ENCODE measurements around the gene SOWAHB. TPM values are rescaled to one million over a fixed set of nuclear protein-coding genes. Genes with fewer than 3 reads are reported as not detected.
"Not testable (repeated sequence)": the region's sequence is repeated elsewhere in the genome, so short reads cannot be mapped to it uniquely, and the experiment has no call there.

Gene SOWAHB
- total RNA-seq, 2 donors from 2014 or later = 4.2 to 5.6 TPM

GRCh38 chr4:76879731-76880364 lies 18.1 kb downstream of the SOWAHB start:
- no peak for ATAC-seq
- Histone ChIP-seq H3K4me1 (no peaks in the 10 kb centered on the region), H3K4me3 (no peak overlapping the region), H3K27ac (no peak overlapping the region), H3K9me3 (no peaks in the 10 kb centered on the region), H3K27me3 (no peaks in the 10 kb centered on the region), H3K36me3 (replicated peaks in 1 of 2; ENCODE audit: insufficient read depth in 1 of 2, low read depth in 2 of 2) (no peaks in the 10 kb centered on the region)
- WGBS, 2 donors = 86 to 98% methylated on average over 3 of the region's 3 CpGs
- no peak for TF ChIP-seq POLR2A (IDR thresholded peaks at IDR 0.05)
- TF ChIP-seq, protein P1, sequence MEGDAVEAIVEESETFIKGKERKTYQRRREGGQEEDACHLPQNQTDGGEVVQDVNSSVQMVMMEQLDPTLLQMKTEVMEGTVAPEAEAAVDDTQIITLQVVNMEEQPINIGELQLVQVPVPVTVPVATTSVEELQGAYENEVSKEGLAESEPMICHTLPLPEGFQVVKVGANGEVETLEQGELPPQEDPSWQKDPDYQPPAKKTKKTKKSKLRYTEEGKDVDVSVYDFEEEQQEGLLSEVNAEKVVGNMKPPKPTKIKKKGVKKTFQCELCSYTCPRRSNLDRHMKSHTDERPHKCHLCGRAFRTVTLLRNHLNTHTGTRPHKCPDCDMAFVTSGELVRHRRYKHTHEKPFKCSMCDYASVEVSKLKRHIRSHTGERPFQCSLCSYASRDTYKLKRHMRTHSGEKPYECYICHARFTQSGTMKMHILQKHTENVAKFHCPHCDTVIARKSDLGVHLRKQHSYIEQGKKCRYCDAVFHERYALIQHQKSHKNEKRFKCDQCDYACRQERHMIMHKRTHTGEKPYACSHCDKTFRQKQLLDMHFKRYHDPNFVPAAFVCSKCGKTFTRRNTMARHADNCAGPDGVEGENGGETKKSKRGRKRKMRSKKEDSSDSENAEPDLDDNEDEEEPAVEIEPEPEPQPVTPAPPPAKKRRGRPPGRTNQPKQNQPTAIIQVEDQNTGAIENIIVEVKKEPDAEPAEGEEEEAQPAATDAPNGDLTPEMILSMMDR (IDR thresholded peaks at IDR 0.05) = no peak
- no peak for DNase-seq
- intact Hi-C loops (cut with DNase I) = no loop called here

DNA sequence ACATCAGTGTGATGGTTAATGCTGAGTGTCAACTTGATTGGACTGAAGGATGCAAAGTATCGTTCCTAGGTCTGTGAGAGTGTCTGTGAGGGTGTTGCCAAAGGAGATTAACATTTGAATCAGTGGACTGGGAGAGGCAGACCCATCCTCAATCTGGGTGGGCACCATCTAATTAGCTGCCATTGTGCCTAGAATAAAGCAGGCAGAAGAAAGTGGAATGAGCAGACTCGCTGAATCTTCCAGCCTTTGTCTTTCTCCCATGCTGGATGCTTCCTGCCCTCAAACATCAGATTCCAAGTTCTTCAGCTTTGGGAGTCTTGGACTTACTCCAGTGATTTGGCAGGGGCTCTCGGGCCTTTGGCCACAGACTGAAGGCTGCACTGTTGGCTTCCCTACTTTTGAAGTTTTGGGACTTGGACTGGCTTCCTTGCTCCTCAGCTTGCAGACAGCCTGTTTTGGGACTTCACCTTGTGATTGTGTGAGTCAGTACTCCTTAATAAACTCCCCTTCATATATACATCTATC lies 19.2 kb downstream of the SOWAHB start:
- intact Hi-C loops (cut with DNase I); DNase-seq; H3K4me3 ChIP-seq; ATAC-seq; H3K4me1 ChIP-seq; H3K27me3 ChIP-seq; H3K36me3 ChIP-seq (replicated peaks in 1 of 2; ENCODE audit: insufficient read depth in 1 of 2, low read depth in 2 of 2); H3K27ac ChIP-seq; H3K9me3 ChIP-seq: not testable (repeated sequence)
- 75 to 76% methylated on average over 3 of the region's 3 CpGs for WGBS, 2 donors

DNA sequence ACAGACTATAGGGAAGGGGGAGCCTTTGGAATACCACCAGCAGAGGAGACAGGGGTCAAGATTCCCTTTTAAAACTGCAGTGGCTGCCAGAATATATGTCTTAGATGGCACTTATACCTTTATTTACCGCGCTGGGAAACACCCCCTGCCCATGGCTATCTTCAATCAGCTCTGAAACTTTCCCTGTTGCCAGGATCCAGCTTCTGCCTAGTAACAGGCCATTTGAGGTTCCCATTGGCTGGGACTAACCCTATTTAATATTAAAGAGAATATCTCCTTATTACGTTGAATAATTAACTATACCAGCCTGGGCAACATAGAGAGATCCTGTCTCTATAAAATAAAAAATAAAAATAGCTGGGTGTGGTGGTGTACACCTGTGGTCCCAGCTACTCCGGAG lies 23.8 kb downstream of the SOWAHB start:
- ATAC-seq = no peak
- H3K27me3 ChIP-seq = no peaks in the 10 kb centered on the region
- 90 to 94% methylated on average over 4 of the region's 4 CpGs for WGBS, 2 donors

DNA sequence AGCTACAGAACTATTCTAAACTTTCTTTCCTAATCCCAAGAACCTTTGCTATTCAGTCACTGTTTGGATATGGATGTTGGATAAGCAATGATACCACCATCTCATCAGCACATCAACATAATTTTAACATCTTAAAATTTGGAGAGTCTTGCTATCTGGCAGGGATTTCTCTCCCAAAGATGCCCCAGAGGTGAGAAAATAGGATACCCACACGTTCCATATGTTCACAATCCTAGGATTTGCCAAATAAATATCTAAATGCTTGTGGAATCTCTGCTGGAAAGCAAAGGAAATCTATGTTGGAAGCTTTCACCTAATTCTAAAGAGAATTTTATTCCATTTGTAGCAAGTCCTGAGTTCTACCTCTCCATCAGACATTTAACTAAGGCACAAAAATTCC lies 24.4 kb downstream of the SOWAHB start:
- Histone ChIP-seq H3K27ac (no peak overlapping the region), H3K36me3 (replicated peaks in 1 of 2; ENCODE audit: insufficient read depth in 1 of 2, low read depth in 2 of 2) (no peaks in the 10 kb centered on the region)
- intact Hi-C loops (cut with DNase I) = no loop called here

More for the DNA sequence above, 23.8 kb downstream of the SOWAHB start:
- intact Hi-C loops (cut with DNase I) = no loop called here
- no peaks in the 10 kb centered on the region for H3K4me1 ChIP-seq
- H3K36me3 ChIP-seq (replicated peaks in 1 of 2; ENCODE audit: insufficient read depth in 1 of 2, low read depth in 2 of 2) = no peaks in the 10 kb centered on the region
- DNase-seq = no peak
- no peak overlapping the region for H3K4me3 ChIP-seq
- H3K9me3 ChIP-seq = no peaks in the 10 kb centered on the region
- TF ChIP-seq POLR2A (IDR thresholded peaks at IDR 0.05) = no peak
- TF ChIP-seq, protein P1 (IDR thresholded peaks at IDR 0.05) = no peak
- H3K27ac ChIP-seq = no peak overlapping the region

DNA sequence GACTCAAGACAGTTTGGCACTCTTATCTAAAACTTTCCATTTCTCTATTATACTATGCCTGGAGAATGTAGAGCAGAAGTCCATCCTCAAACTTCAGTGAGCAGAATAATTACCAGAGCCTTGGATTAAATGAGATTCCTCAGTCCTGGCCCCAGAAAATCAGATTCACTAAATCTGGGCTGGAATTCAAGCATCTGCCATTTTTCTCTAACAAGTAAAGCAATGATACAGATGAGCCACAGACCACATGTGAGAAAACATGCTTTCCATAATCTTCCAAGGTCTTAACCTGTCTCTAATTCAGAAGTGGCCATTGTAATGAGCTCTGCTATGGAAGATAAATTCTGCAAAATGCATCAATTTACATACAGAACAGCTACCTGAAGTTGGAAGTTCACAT lies 25.4 kb downstream of the SOWAHB start:
- intact Hi-C loops (cut with DNase I) = no loop called here
- no peak overlapping the region for H3K4me3 ChIP-seq
- DNase-seq (no peak), ATAC-seq (no peak)
- H3K27me3 ChIP-seq = no peaks in the 10 kb centered on the region
- no peaks in the 10 kb centered on the region for H3K4me1 ChIP-seq
- TF ChIP-seq, protein P1 (IDR thresholded peaks at IDR 0.05) = no peak
- no peak for TF ChIP-seq POLR2A (IDR thresholded peaks at IDR 0.05)
- H3K9me3 ChIP-seq = no peaks in the 10 kb centered on the region
- no peaks in the 10 kb centered on the region for H3K36me3 ChIP-seq (replicated peaks in 1 of 2; ENCODE audit: insufficient read depth in 1 of 2, low read depth in 2 of 2)
- no peak overlapping the region for H3K27ac ChIP-seq

More for the DNA sequence above, 24.4 kb downstream of the SOWAHB start:
- TF ChIP-seq POLR2A (IDR thresholded peaks at IDR 0.05) = no peak
- TF ChIP-seq, protein P1 (IDR thresholded peaks at IDR 0.05) = no peak
- 64 to 88% methylated on average over 1 of the region's 1 CpG for WGBS, 2 donors
- ATAC-seq = no peak
- Histone ChIP-seq H3K27me3 (no peaks in the 10 kb centered on the region), H3K4me1 (no peaks in the 10 kb centered on the region), H3K4me3 (no peak overlapping the region), H3K9me3 (no peaks in the 10 kb centered on the region)
- no peak for DNase-seq

DNA sequence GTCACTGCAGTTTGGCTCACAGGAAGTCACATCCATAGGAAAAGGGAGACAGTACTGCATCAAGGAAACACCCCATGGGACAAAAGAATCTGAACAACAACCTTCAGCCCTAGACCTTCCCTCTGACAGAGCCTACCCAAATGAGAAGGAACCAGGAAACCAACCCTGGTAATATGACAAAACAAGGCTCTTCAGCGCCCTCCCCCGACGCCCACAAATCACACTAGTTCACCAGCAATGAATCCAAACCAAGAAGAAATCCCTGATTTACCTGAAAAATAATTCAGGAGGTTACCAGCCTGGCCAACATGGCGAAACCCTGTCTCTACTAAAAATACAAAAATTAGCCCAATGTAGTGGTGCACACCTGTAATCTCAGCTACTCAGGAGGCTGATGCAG lies 29.2 kb downstream of the SOWAHB start:
- DNase-seq; intact Hi-C loops (cut with DNase I); H3K27ac ChIP-seq; H3K4me1 ChIP-seq; H3K9me3 ChIP-seq; H3K4me3 ChIP-seq; H3K36me3 ChIP-seq (replicated peaks in 1 of 2; ENCODE audit: insufficient read depth in 1 of 2, low read depth in 2 of 2); H3K27me3 ChIP-seq; ATAC-seq: not testable (repeated sequence)
- 73 to 86% methylated on average over 4 of the region's 4 CpGs for WGBS, 2 donors

All from body of pancreas (tissue), 4 donors.